GM19238 (cell line): Measurements from ENCODE around the gene SELENOO.

Source experiments
- DNase-seq: peaks from one replicate; pipeline ENCODE4 v3.0.0; 2011; ENCODE audit warnings: low spot score; ENCODE audit not compliant: insufficient read length

The SELENOO gene

DNA sequence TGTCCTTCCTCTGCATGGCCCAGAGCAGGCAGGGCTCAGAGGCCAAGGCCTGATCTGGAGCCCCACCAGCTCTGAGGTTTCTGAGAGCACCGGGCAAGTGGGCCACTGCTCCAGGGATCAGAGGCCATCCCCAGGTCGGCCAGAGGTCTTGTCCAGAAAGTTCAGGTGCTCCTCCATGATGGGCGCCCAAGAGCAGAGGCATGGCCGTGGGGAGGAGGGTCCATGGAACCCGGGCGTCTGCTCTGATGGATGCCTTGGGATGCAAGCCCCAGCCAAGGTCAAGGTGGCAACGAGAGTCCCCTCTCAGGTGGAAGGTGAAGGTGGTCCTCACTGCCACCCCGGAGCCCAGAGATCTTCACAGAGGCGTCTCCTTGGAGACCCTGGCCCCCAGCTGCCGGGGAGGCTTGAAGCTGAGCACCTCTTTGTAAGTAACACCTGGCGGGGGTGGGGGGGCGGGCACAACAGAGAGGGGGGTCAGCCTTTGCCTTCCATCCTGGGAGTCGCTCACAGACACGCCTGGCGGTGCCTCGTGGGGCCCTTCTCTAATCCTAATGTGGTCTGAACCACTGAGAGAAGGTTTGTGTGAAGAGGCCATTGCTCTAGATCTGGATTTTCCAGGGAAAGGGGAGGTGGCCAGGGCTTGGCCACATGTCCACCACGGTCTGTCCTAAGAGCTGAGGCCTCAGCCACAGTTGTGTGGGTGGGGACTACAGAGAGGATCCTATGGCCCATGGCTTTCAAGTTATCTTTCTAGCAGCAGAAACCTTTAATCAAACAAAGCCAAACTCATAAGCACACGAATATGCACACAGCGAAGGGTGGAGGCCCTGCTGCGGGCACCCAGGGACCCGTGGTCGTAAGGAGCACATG lies 52.5 kb downstream of the SELENOO start:
- DNase-seq, result no peak

DNA sequence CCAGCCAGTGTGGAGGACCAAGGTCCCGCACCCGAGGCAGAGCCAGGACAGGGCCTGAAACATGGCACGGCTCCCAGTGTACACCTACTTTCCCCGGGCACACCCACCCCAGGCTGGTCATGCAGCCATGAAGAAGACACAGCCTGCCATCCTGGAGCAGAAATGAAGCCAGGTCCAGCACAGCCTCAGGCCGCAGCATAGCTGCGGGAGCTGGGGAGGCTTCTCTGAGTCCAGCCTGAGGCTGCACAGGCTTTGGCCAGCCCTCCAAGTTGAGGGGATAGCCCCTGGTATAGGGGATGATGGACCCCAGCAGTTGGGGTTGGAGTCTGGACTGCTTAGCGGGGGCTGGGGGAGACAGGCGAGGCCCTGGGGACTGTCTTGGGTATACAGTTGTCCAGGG lies 53.1 kb downstream of the SELENOO start:
- DNase-seq, result no peak

DNA sequence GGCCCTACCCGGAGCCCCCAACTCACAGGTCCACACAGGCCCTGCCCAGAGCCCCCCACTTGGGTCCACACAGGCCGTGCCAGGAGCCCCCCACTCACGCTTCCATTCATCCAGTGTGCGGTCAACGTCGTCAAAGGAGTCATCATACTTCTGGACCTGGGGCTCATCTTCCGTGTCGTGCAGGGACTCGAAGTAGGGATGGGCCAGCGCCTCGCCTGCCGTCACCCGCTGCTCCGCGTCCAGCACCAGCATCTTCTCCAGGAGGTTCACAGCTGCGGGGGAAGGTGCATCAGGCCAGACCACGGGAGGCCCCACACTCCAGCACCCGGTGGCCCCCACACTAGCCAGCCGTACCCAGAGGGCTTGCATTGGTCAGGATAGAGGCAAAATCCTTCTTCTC lies 54.3 kb downstream of the SELENOO start:
- no peak for DNase-seq

DNA sequence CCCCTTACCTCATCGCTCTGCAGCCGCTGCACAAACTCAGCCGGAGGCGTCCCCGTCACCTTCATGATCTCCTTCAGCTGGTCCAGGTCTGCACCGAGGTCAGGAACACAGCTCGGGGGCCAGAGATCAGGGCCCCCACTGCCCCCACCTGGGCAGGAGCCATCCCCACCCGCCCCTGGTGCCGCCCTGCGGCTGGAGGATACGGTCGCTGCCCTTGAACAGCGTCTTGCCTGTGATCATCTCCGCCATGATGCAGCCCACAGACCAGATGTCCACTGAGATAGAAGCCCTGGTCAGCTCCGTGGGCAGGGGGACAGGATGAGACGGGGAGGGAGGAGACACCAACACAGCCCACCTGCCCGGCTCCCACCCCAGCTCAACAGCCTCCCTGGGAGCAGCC lies 54.8 kb downstream of the SELENOO start:
- DNase-seq, result no peak

DNA sequence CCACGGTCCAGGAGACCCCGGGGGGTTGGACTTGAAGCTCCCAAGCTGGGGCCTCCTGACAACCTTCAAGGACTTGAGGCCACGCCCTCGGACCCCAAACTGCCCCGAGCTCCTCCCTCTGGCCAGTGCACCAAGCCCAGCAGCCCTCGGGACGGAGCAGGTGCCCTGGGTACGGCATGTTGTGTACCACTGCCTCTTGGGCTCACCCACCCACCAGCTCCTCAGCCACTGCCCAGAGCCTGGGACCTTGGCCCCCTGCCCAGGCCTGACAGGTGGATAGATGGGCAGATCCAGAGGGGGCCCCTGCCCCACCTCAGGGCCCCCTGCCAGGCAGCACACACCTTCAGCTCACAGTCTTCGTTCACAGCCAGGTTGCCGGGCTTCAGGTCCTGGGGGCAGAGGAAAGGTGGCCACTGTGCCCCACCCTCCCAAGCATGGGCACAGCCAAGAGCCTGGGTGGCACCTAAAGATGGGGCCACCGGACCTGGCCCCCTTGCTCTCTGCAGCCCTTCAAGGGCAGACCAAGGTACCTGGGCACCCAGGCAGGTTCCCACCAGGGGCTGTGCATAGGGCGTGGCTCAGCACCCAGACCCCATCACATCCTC lies 55.5 kb downstream of the SELENOO start:
- DNase-seq, result no peak

DNA sequence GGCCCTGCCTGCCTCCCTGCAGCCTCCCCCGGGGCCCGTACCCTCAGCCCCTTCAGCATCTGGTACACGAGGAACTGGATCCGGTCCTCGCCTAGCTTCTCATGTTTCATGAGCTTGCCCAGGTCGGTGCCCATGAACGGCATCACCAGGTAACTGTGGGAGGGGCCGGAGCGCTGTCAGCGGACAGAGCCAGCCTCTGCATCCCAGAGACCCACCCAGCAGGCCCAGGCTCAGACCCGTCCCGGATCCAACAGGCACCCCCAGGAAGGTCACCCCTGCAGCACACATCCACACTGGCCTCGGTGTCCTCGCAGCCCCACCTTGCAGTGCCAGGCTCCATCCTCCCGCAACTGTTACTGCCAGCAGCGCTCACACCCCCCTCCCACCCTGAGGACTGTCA lies 56.2 kb downstream of the SELENOO start:
- no peak for DNase-seq

DNA sequence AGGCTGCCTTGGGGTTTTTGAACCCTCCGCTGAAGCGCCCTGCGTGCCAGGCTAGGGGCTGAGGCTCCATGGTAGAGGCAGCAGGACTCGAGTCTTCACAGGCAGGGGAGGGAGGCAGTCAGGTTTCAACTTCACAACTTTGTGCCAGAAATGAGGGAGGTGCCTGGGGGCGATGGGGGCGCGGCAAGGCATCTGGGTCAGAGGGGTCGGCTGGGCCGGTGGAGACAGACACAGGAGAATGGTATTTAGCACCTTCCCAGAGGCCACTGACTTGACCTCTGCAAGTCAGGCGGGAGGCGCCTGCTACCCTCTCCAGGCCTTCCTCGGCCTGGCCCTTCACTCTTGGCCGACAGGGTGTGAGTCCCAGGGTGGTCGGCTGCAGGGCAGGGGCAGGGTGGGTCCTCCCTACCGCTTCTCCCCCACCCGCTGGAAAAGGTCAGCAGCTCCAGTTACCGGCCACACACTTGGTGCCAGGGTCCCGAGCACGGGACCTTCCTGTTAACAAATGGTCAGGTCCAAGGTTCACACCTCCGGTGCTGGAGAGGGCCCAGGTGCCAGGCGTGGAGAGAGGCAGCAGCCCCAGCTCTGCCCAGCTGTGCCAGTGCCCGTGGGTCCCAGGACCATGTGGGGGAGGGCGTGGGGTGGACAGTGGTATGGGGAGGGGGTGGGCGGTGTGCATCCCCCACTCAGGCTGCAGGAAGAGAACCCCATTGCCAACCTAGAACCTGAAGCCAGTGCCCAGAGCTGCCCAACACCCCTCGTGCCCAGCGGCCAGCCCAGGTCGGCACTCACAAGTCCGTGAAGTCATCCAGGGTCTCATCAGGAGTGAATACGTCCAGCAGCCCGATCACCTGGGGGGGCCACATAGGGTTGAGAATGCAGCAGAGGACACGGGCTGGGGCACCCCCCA lies 56.9 kb downstream of the SELENOO start:
- no peak for DNase-seq

DNA sequence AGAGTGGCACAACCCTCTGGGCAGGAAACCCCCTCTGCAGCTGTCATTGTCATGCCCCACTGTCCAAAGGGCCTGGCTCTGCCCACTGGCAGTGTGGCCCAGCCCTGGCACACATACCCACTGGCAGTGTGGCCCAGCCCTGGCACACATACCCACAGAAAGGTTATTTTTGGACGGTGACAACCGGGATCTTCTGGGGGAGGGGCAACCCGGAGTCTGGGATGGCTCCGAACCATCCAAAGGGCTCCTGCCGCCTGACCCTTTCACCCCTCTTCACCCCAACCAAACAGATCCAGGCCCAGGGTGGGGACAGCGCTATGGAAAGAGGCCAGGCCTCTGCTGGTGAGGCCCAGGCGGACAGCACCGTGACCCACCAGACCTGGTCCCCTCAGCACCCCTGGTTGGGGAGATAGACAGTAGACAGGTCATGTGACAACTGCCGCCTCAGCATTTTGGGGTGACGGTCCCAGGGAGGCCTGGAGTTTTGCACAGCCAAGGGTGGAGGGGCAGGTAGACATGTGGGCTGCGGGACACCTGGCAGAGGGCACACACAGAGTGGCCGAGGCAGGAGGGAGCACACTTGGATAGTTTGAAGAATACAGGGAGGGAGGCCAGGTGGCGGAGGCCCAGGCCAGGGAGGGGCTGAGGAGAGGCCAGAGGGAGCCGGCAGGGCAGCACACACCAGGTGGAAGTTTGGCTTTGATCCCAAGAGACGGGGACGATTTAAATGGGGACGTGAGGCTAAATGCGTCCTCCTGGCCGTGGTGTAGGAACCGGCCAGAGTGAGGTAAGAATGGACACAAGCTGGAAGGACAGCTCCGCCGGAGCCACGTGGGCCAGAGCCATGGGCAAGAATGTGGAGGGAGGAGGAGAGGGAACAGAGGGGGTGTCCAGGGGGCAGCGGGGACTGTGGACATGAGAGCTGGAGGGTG lies 57.8 kb downstream of the SELENOO start:
- no peak for DNase-seq

DNA sequence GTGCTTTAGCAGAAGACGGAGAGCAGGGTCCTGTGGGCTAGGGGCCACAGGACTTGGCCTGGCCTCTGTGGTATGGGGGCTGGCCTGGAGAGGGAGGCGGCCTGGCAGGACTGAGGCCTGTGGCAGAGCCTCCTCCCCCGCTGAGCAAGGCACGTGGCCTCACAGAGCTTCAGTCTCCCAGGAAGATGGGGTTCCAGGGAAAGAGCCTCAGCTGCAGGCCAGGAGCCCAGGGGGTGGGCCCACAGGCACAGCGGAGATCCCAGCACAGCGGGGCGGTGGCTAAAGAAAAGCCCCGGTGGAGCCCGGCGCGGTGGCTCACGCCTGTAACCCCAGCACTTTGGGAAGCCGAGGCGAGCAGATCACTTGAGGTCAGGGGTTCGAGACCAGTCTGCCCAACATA lies 58.5 kb downstream of the SELENOO start:
- DNase-seq, result no peak

DNA sequence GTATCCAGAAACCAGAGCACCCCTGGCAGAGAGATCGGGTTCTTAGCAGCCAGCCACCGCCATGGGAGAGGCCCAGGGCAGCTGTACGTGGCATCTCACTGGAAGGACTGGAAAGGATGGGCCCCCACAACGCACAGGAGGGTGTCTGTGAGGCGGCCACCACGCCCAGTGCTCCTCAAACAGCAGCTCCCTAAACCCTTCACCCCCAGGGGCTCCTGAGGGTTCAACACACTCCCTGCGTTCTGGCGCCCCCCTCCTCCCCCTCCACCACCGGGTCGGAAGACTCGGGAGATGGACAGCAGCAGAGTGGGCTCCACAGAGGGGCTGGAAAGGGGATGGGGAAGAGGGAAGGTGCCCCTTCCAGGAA lies 59.6 kb downstream of the SELENOO start:
- no peak for DNase-seq

DNA sequence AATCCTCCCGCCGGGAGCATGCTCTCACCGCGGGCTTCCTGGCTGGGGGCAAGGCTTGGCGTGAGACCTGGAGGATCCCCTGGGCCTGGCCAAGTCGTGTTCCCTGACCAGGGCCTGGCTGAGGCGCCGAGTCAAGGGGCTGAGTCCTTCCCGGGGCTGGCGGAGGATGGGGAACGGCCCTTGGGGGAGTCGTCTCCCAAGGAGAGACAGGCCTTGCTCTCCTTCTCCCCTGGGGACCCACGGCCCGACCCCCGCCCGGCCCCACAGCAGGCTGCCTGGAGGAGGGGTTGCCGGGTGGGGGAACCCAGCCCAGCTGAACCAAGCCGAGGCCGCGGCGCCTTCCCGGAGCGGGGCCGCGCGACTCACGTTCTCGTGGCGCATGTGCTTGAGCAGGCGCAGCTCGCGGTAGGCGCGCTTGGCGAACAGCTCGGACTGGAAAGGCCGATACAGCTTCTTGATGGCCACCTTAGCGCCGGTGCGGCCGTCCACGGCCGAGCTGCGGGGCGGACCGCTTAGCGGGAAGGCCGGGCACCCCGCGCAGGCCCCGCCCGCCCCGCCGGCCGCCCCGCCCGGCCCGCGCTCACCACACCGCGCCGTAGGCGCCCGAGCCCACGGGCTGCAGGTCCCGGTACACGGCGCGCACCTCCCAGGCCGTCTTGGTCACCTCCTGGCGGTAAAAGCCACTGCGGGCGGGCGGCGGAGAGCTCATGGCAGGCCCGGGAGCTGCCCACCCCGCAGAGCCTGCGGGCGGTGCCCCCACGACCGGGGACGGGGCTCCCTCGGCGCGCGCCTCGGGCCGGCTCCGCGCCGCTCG lies 60.2 kb downstream of the SELENOO start:
- DNase-seq, result peak; percentile 76

DNA sequence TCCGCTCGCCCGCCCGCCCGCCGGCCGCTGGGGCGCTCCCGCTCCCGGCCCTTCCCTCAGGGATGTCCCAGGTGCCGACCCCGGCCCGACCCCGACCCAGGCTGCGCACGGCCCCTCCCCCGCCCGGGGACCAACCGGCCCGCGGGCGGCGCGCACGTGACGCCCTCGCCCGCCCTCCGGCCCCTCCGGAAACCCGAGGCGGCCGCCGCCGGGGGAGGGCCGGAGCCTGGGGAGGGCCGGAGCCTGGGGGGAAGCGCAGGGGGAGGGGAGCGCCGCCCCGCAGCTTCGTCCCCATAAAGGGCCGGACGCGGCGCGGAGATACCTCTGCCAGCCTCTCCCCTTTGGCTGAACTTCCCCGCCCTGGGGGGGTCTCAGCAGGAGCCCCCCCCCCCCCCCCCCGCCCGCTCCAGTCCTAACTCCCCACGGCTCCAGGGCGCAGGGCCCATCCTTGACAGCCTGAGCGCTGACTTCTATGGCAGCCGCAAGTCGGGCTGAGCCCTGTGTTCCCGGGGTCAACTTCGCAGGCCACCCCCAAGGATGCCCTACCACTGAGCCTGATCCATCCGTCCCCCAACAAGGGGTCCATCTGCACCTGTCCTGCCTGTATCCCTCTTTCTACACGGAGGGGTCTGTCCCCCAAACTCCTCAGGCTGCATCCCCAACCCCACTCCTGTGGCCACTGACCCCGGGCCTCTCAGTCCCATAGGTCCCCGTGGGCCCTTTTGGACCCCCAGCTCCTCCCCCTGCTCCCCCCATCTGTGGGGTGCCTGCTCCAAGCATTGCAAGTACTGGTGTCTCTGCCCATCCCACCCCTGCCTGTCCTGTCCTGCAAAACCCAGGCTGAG lies 61.0 kb downstream of the SELENOO start, which contains the start of gene MAPK12:
TSS of gene MAPK12 (minus strand) at position 69 of the 845 bp plus-strand sequence. CDS start 174 bp downstream, outside the sequence.
- DNase-seq, result peak; percentile 93

DNA sequence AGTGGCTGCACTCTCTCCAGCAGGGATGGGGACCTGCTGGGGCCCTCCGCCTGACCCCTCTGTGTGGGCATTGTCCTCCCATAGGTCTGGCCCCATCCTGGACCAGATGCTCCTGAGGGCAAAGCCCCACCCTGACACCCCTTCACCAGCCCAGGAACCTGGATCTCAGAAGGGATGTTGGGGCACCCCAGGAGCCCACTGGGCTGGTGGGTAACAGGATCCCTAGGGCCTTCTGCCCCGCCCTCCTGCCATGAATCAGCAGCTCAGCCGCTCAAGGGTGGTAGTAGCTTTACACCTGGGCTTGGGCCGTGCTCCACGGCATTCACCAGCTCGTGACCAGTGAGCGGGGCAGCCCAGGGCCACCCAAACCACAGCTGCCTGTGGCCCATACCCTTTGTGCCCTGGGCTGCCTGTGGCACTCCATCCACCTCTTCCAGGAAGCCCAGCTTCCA lies 61.7 kb downstream of the SELENOO start:
- no peak for DNase-seq

DNA sequence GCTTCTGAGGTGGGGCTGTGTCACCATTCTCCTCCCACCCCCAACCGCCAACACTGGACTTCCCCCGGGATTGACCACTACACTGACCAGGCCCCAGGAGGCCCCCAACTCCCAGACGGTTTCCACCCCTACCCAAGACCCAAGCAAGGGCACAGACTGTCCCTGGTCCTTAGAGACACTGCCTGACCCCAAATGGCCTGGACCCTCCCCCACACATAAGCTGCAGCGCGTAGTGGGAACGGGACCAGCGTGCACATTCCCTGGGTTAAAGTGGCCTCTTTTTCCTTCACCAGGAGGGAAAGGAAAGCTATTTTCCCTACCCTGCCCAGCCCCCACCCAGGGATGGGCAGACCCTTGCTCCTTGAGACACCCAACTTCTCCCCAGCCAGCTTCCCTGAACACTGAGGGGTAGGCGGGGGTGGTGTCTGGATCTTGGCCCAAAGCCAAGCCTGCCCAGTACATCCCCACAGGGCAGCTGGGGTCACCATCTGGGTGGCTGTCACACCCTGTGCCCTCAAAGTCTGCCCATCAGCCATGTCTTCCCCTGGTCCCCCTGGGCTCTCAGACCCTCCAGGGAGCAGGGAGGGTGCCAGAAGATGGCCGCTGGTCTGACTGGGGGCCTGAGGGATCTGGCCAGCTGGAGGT lies 62.3 kb downstream of the SELENOO start:
- no peak for DNase-seq

DNA sequence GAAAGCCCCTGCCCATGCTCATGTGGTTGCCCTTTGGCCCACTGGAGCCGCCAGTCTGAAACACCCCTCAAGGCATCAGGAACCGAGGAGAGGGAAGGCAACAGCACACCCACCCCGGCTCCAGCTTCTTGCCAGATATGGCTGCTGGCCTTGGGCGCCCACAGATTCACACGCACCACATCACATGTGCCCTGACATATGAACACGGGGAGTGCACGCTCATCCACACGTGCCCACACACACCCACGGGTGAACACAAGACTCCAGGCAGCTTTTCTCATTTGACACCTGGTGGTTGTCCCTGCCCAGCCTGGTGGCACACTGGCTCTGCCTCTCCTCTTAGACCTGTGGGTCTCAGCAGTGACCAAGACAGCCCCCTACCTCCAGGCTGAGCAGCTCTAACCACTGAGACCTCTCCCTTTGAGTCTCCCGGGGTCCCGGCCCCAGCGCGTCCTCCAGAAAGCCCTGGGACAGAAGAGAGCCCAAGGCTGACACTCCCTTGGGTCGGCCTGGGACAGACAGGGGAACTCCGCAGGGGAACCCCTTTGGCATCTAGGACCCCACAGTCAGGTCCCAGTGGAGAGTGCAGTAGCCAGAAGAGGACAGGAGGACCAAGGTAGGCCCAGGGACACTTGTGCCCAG lies 63.4 kb downstream of the SELENOO start:
- no peak for DNase-seq

DNA sequence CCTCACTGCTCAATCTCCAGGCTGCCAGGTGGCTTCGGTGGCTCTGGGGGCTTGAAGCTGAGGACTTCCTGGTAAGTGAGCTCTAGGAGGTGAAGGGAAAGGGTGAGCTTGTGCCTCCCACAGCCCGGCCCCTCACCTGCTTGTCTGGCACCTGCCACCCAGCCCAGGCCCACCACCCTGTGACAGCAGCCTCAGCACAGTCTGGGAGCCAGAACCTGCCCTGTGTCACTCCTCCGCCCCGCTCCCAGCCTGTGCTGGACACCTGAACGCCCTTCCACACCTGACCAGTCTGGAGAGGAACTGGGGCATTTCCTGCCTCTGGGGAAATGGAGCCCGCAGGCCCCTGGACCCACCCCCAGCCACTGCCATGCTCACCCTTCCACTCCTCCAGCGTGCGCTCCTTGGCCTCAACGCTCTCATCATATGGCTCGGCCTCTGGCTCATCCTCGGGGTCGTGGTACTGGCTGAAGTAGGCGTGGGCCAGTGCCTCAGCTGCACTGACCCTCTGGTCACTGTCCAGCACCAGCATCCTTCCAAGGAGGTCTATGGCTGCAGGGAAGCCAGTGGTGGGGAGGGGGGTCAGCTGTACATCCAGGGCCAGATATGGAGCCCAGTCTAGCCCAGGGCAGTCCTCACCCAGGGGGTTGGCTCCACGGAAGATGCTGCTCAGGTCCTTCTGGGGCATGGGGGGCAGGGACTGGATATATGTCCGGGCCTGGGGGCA lies 64.3 kb downstream of the SELENOO start:
- no peak for DNase-seq

DNA sequence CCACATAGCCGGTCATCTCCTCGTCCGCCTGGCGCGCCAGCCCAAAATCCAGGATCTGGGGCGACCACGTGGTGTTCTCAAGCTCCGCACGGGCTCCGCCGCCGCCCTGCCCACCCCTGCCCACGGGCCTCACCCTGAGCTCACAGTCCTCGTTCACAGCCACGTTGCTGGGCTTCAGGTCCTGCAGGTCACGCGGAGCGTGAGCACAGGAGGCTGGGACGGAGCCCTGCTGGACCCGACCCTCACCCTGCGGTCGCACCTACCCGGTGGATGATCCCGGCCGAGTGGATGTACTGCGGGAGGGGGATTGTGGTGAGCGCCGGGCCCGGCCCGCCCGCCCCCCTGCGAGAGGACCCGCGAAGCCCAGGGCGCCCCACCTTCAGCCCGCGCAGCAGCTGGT lies 66.2 kb downstream of the SELENOO start:
- no peak for DNase-seq
